GM18505 (cell line): Measurements from ENCODE around the gene HMGA1.

Experiments
- ATAC-seq: cut with Tn5 transposase; IDR thresholded peaks from one replicate; pipeline ENCODE4 v1.9.1; 2021; ENCODE audit not compliant: unreplicated experiment
- POLR2A ChIP-seq: IDR thresholded peaks from 4 replicates; pipeline ENCODE4 v1.6.1; 2011; ENCODE audit warnings: borderline replicate concordance; ENCODE audit not compliant: insufficient read depth, insufficient read length; ENCODE audit errors: extremely low read depth

The HMGA1 gene, protein sequence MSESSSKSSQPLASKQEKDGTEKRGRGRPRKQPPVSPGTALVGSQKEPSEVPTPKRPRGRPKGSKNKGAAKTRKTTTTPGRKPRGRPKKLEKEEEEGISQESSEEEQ

DNA sequence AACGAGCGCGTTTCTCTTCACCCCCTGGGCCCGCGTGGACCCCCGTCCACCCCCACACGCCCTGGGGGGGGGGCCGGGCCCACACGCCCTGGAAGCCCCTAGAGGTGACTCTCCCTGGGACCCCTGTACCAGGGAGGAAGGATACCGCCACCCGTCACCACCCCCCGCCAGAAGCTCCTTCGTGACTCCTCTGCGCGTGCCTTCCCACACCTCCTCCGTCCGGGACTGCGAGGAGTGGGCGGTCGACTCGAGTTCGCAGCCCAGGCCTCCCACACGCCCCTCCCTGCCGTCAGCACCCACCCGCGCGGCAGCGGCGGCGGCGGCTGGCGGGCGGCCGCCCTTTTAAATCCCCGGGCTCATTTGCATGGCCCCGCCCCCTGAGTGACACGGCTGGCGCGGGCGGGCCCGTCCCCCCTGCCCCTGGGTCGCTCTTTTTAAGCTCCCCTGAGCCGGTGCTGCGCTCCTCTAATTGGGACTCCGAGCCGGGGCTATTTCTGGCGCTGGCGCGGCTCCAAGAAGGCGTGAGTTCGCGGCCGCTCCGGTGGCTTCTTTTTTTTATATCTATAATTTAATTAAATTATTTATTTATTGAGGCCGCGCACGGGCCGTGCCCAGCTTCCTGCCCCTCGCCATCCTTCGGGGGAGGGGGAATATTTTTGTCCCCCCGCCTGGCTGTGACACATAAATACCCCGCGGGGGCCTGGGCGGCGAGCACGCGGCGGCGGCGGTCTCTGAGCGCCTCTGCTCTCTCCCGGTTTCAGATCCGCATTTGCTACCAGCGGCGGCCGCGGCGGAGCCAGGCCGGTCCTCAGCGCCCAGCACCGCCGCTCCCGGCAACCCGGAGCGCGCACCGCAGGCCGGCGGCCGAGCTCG is at the start of gene HMGA1:
Gene HMGA1 (plus strand): TSS at position 431 of the 873 bp plus-strand sequence. CDS start 3,908 bp downstream, outside the sequence.
- ATAC-seq = peak; percentile 62
- peak; percentile 99 for TF ChIP-seq POLR2A

- no peak for ATAC-seq
- no peak for TF ChIP-seq POLR2A
These were observed 46.7 kb upstream of the HMGA1 start for GRCh38 chr6:34189806-34190503.

GRCh38 chr6:34190504-34191122 is 46.1 kb upstream of the HMGA1 start:
- ATAC-seq = no peak
- TF ChIP-seq POLR2A = no peak

- TF ChIP-seq POLR2A = no peak
- ATAC-seq = no peak
These were observed 41.9 kb upstream of the HMGA1 start for GRCh38 chr6:34194772-34195171.

DNA sequence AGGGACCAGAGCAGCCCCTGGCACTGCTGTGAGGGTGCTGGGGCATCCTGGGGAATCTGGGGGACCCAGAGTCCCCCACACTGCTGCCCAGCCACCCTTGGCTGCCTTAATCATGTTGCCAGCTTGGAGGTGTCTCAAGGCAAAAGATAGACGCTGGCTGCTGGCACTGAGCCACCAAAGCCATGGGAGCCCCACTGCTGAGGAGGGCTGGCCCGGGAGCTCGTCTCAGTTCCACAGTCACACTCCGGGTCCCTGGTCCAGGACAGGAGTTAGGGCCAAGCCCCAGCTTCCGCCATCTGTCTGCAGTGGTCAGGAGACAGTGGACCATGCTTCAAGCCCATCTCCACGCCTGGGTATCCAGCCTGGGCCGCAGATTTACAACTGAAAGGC is 41.0 kb upstream of the HMGA1 start:
- no peak for ATAC-seq
- TF ChIP-seq POLR2A = no peak

GRCh38 chr6:34196116-34196832 is 40.4 kb upstream of the HMGA1 start:
- no peak for ATAC-seq
- peak; percentile 47 for TF ChIP-seq POLR2A

GRCh38 chr6:34196833-34197195 is 39.9 kb upstream of the HMGA1 start:
- no peak for TF ChIP-seq POLR2A
- ATAC-seq = no peak

GRCh38 chr6:34200340-34200971 is 36.2 kb upstream of the HMGA1 start:
- no peak for TF ChIP-seq POLR2A
- no peak for ATAC-seq

- no peak for ATAC-seq
- TF ChIP-seq POLR2A = no peak
These were observed 35.1 kb upstream of the HMGA1 start for GRCh38 chr6:34201455-34202107.

DNA sequence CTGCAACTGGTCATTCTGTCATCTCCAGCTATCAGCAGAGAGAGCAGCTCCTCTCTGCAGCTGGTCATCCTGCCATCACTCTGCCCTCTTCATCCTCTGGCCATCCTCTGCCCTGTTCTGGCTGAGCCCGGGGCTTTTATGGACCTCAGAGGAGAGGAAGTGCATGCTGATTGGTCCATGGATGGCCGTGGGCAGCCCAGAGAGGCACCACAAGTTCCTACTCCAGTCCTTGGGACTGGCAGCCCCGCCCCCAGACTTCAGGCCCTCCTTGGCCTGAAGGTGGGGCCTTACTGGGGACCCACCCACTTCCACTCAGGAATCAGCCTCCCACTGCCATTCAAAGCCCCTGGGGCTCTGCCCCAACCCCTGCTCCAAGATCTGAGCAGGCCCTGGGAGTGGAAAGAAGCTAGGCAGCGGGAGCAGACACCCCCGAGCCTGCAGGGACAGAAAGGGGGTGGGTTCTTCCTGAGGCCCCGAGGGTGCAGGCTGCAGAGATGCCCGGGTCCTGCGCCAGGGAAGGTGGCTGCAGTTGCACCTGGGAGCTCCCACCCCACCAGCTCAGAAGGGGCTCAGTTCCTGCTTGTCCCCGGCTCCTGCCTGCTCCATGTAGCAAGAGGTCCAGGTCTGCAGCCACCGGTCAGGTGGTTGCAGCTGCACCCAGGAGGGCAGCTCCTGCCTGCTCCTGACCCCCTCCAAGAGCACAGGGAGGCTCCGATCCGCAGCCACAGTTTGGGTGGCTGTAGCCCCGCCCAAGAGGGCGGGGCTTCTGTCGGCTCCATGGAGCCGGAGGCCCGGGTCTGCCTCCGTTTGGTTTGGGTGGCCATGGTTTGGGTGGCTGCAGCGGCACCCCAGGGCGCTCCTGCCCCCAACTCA is 34.1 kb upstream of the HMGA1 start:
- no peak for ATAC-seq
- TF ChIP-seq POLR2A = no peak

GRCh38 chr6:34204693-34205092 is 32.0 kb upstream of the HMGA1 start:
- ATAC-seq = no peak
- no peak for TF ChIP-seq POLR2A
